Hypothalamus (tissue), 51 donors: ENCODE data around the gene MAST3.
"Not testable (repeated sequence)": the region's sequence is repeated elsewhere in the genome, so short reads cannot be mapped to it uniquely, and the experiment has no call there.

Source experiments
- DNase-seq, 51 donors: peaks; one replicate each; lab custom pipeline; 2025; lab: John Stamatoyannopoulos, UW

Gene MAST3

GRCh38 chr19:18085702-18086457 lies 11.7 kb upstream of the MAST3 start:
- no peak for DNase-seq

GRCh38 chr19:18086590-18087138 lies 10.9 kb upstream of the MAST3 start, which contains the start of gene IL12RB1:
TSS of gene IL12RB1 (minus strand) at chr19:18086934. CDS start at chr19:18086823, 111 bp downstream.
- no peak for DNase-seq

- peak in 11 of 51 donors; percentile 6 to 59 (median 31) for DNase-seq
Measured at GRCh38 chr19:18089096-18089541, 8.5 kb upstream of the MAST3 start.

GRCh38 chr19:18089726-18090125 lies 7.9 kb upstream of the MAST3 start:
- peak in 47 of 51 donors; percentile 7 to 92 (median 74) for DNase-seq

GRCh38 chr19:18090545-18091216 lies 6.9 kb upstream of the MAST3 start:
- DNase-seq, result peak in 10 of 51 donors; percentile 13 to 31 (median 24)

GRCh38 chr19:18091217-18091608 lies 6.4 kb upstream of the MAST3 start:
- peak in 19 of 51 donors; percentile 4 to 39 (median 20) for DNase-seq

- peak in 5 of 51 donors; percentile 10 to 42 (median 27) for DNase-seq
Measured at GRCh38 chr19:18093439-18094161, 4.0 kb upstream of the MAST3 start.

GRCh38 chr19:18096258-18096657 lies 1.3 kb upstream of the MAST3 start:
- no peak for DNase-seq

- no peak for DNase-seq
Measured at GRCh38 chr19:18097993-18098890, 664 bp downstream of the MAST3 start.

- peak in 15 of 51 donors; percentile 13 to 65 (median 23) for DNase-seq
Measured at GRCh38 chr19:18098891-18099622, 1.5 kb downstream of the MAST3 start.

- no peak for DNase-seq
Measured at GRCh38 chr19:18099623-18099995, 2.0 kb downstream of the MAST3 start.

GRCh38 chr19:18100710-18101109 lies 3.1 kb downstream of the MAST3 start:
- peak in 24 of 51 donors; percentile 17 to 65 (median 37) for DNase-seq

GRCh38 chr19:18101268-18101667 lies 3.7 kb downstream of the MAST3 start:
- no peak for DNase-seq

- DNase-seq, result peak in 1 of 51 donors; percentile 51
Measured at GRCh38 chr19:18102916-18103542, 5.5 kb downstream of the MAST3 start.

GRCh38 chr19:18104793-18105131 lies 7.2 kb downstream of the MAST3 start:
- DNase-seq, result no peak

GRCh38 chr19:18105259-18105658 lies 7.7 kb downstream of the MAST3 start:
- DNase-seq, result not testable (repeated sequence)

GRCh38 chr19:18107235-18107634 lies 9.7 kb downstream of the MAST3 start:
- no peak for DNase-seq

GRCh38 chr19:18108897-18109296 lies 11.3 kb downstream of the MAST3 start:
- no peak for DNase-seq

GRCh38 chr19:18109341-18109732 lies 11.8 kb downstream of the MAST3 start:
- no peak for DNase-seq
